ENCODE results near the gene METTL16. TPM values are rescaled to one million over a fixed set of nuclear protein-coding genes. Genes with fewer than 3 reads are reported as not detected.

METTL16 gene
- total and polyA plus RNA-seq, 2 of the 4 experiments (the other 2 are of a cell fraction): 11.8 to 15.4 TPM

DNA sequence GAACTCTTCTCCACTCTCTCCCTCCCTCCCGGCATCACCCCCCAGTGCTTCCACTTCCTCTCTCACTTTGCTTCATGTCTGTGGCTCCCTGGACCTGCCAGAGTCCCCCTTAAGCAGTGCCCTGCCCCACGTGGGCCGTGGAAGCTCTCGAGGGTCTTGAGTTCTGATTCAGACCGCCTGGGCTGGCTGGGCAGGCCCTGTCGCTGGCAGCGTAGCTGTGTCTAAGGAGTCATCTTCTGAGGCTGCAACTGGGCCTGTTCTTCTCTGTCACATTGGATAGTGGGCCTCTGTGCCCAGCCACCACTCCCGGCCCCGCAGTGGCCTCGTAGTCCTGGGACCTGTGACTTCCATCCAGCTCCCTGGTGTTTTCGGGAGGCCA lies 141.5 kb downstream of the METTL16 start:
- no peak overlapping the region for H3K14ac ChIP-seq (replicated peaks; ENCODE audit: low read depth, low read length)
- H4K20me1 ChIP-seq (ENCODE audit: insufficient read depth, low read length): no peaks in the 10 kb centered on the region; the same call in 1 of the 2 replicates
- no peak overlapping the region for H2BK5ac ChIP-seq (ENCODE audit: low read depth, low read length, poor library complexity, severe bottlenecking)
- H3K4me2 ChIP-seq (ENCODE audit: low read depth, low read length): no peak overlapping the region
- H3K27me3 ChIP-seq (ENCODE audit: control insufficient read depth, insufficient read depth, low read length): no peaks in the 10 kb centered on the region
- DNase-seq (no peak), ATAC-seq (ENCODE audit: low read depth) (no peak)
- intact Hi-C loops (cut with micrococcal nuclease): no loop called here
- no peak overlapping the region for H2BK20ac ChIP-seq (ENCODE audit: low read depth, low read length)
- H2AFZ ChIP-seq (replicated peaks; ENCODE audit: low read length, poor library complexity): no peak overlapping the region
- H4K5ac ChIP-seq (ENCODE audit: low read depth, low read length): no peak overlapping the region
- dilution Hi-C loops (cut with HindIII; ENCODE audit: low sequenced_read_pairs, unreplicated experiment): no loop called here
- H2BK120ac ChIP-seq (ENCODE audit: low read depth, low read length): no peak overlapping the region
- no peak for TF ChIP-seq CHD1 (IDR thresholded peaks at IDR 0.05; ENCODE audit: low read depth, low read length)
- no peak for TF ChIP-seq SMC3 (IDR thresholded peaks at IDR 0.05; ENCODE audit: low read depth, low read length)
- no peak for TF ChIP-seq RCOR1 (IDR thresholded peaks at IDR 0.05; ENCODE audit: insufficient replicate concordance, low read length)
- TF ChIP-seq, protein P1, sequence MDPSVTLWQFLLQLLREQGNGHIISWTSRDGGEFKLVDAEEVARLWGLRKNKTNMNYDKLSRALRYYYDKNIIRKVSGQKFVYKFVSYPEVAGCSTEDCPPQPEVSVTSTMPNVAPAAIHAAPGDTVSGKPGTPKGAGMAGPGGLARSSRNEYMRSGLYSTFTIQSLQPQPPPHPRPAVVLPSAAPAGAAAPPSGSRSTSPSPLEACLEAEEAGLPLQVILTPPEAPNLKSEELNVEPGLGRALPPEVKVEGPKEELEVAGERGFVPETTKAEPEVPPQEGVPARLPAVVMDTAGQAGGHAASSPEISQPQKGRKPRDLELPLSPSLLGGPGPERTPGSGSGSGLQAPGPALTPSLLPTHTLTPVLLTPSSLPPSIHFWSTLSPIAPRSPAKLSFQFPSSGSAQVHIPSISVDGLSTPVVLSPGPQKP (IDR thresholded peaks at IDR 0.05; ENCODE audit: borderline replicate concordance, low read depth, low read length): no peak
- no peak for TF ChIP-seq RAD21 (IDR thresholded peaks at IDR 0.05; ENCODE audit: low read length)
- TF ChIP-seq POLR2A (IDR thresholded peaks at IDR 0.05; ENCODE audit: low read depth, low read length): no peak
- TF ChIP-seq MAFK (IDR thresholded peaks at IDR 0.05; ENCODE audit: low read depth, low read length): no peak
- TF ChIP-seq RFX5 (IDR thresholded peaks at IDR 0.05; ENCODE audit: low read depth, low read length): no peak
- no peak for TF ChIP-seq NFE2L2 (IDR thresholded peaks at IDR 0.05; ENCODE audit: low read depth, low read length)
- TF ChIP-seq BHLHE40 (IDR thresholded peaks at IDR 0.05; ENCODE audit: low read depth, low read length): no peak
- no peak for TF ChIP-seq MXI1 (IDR thresholded peaks at IDR 0.05; ENCODE audit: borderline replicate concordance, low read depth, low read length)
- no peak for TF ChIP-seq FOS (IDR thresholded peaks at IDR 0.05; ENCODE audit: low read depth, low read length)
- TF ChIP-seq CEBPB (IDR thresholded peaks at IDR 0.05; ENCODE audit: low read depth, low read length): no peak
- TF ChIP-seq, protein P2, sequence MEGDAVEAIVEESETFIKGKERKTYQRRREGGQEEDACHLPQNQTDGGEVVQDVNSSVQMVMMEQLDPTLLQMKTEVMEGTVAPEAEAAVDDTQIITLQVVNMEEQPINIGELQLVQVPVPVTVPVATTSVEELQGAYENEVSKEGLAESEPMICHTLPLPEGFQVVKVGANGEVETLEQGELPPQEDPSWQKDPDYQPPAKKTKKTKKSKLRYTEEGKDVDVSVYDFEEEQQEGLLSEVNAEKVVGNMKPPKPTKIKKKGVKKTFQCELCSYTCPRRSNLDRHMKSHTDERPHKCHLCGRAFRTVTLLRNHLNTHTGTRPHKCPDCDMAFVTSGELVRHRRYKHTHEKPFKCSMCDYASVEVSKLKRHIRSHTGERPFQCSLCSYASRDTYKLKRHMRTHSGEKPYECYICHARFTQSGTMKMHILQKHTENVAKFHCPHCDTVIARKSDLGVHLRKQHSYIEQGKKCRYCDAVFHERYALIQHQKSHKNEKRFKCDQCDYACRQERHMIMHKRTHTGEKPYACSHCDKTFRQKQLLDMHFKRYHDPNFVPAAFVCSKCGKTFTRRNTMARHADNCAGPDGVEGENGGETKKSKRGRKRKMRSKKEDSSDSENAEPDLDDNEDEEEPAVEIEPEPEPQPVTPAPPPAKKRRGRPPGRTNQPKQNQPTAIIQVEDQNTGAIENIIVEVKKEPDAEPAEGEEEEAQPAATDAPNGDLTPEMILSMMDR (conservative IDR thresholded peaks at IDR 0.05; ENCODE audit: low read depth, low read length): no peak
- TF ChIP-seq MAZ (IDR thresholded peaks at IDR 0.05; ENCODE audit: borderline replicate concordance, low read depth, low read length): no peak
- TF ChIP-seq, protein P3, sequence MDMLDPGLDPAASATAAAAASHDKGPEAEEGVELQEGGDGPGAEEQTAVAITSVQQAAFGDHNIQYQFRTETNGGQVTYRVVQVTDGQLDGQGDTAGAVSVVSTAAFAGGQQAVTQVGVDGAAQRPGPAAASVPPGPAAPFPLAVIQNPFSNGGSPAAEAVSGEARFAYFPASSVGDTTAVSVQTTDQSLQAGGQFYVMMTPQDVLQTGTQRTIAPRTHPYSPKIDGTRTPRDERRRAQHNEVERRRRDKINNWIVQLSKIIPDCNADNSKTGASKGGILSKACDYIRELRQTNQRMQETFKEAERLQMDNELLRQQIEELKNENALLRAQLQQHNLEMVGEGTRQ (IDR thresholded peaks at IDR 0.05; ENCODE audit: low read depth, low read length): no peak
- no peak overlapping the region for H2BK15ac ChIP-seq (ENCODE audit: low read depth, low read length)
- peaks cover 33% of the 10 kb centered on the region for H3K36me3 ChIP-seq (ENCODE audit: control insufficient read depth, insufficient read depth, low read length)
- H4K8ac ChIP-seq (ENCODE audit: low read depth in 2 of 2, low read length in 2 of 2): no peak overlapping the region
- no peak overlapping the region for H4K91ac ChIP-seq (ENCODE audit: insufficient read depth, low read depth, low read length)
- H3K4ac ChIP-seq (ENCODE audit: low read depth, low read length): no peak overlapping the region
- no peak overlapping the region for H2AK9ac ChIP-seq (replicated peaks; ENCODE audit: low read depth, low read length, poor library complexity)
- POLR2A ChIA-PET (ENCODE audit: unreplicated experiment): no interaction called here
- no peaks in the 10 kb centered on the region for H3K9me3 ChIP-seq (ENCODE audit: control insufficient read depth, insufficient read depth, low read length)
- H3K9me1 ChIP-seq (ENCODE audit: insufficient read depth, low read length): no peaks in the 10 kb centered on the region
- no peak overlapping the region for H3K18ac ChIP-seq (ENCODE audit: low read depth, low read length)
- H3K23ac ChIP-seq (ENCODE audit: low read depth, low read length): no peak overlapping the region
- WGBS, 2 experiments (ENCODE audit: extremely low coverage in 2 of 2, insufficient read length in 1 of 2): 83% methylated on average over 5 of the region's 11 CpGs; no CpG with 5 or more reads in 1 of the 2 experiments
- in situ Hi-C loops (cut with MboI; ENCODE audit: low sequenced_read_pairs): no loop called here
- H3K56ac ChIP-seq (ENCODE audit: extremely low read depth, insufficient read depth, low read length): no peak overlapping the region
- CTCF ChIA-PET: interaction anchor here (1.2 kb wide), 1 partner anchor 13 kb away, joined by 3 read pairs; no protein-coding TSS in a partner anchor
- no peak overlapping the region for H3K4me3 ChIP-seq (ENCODE audit: insufficient read depth, low read depth, low read length)
- H3K79me1 ChIP-seq (ENCODE audit: low read depth in 1 of 2, low read length in 2 of 2): no peaks in the 10 kb centered on the region
- BruUV-seq (replicated peaks): no TSS peak
- H3K27ac ChIP-seq (ENCODE audit: insufficient read depth, low read length): no peak overlapping the region
- no peak overlapping the region for H3K9ac ChIP-seq (ENCODE audit: low read depth, low read length)
- H3K4me1 ChIP-seq (ENCODE audit: control insufficient read depth, insufficient read depth, low read length): no peaks in the 10 kb centered on the region
- no peak overlapping the region for H2AK5ac ChIP-seq (ENCODE audit: low read depth, low read length)
